ENCODE data around the gene IL1RAPL1.

The IL1RAPL1 gene

DNA sequence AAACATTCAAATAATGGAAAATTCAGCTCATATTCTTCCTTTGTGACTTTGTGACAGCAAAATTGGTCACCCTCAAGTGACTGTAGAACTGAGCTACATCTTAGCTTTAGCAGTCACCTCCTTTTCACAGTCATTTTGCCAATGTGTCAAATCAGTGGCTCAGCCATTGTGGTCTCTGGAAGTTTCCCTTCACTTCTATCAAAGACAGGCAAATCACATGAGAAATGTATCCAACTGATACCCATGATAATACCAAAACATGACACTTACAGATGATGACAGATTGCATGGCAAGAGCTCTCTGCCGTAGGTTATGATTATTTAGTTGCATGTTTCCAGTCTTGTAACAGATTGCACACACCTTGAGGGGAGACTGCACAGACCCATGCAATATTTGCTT is 1078.3 kb downstream of the IL1RAPL1 start:
- no peaks in the 10 kb centered on the region for H3K9me3 ChIP-seq (ENCODE audit: insufficient read depth, low read depth, low read length)
- H3K36me3 ChIP-seq (ENCODE audit: insufficient read depth, low read depth, low read length) = no peaks in the 10 kb centered on the region
- no peak overlapping the region for H3K27ac ChIP-seq (ENCODE audit: low read length)
- H3K4me1 ChIP-seq (ENCODE audit: insufficient read depth, low read length) = no peaks in the 10 kb centered on the region
- H3K27me3 ChIP-seq (ENCODE audit: insufficient read depth, low read length) = no peaks in the 10 kb centered on the region
- H3K4me3 ChIP-seq (ENCODE audit: low read length) = no peak overlapping the region
- H3K9ac ChIP-seq (ENCODE audit: low read depth, low read length) = no peak overlapping the region

DNA sequence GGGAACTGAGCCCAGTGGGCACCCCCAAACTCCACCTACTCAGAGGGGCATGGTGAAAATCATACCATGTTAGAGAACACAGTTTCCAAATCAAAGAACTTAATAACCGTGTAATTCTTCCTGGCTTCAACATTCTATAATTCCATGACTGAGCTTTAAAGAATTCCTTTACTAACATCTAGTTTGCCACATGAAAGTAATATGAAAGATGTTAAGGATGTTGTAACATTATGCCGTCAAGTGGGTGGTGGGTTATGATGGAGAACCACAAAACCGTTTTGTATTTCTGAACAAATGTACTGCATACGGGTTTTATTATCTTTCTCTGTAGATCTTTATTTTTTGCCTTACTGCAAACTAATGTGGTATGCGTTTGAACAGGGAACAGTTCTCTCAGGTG is 1079.1 kb downstream of the IL1RAPL1 start:
- Histone ChIP-seq H3K9me3 (ENCODE audit: insufficient read depth, low read depth, low read length) (no peaks in the 10 kb centered on the region), H3K4me3 (ENCODE audit: low read length) (no peak overlapping the region), H3K9ac (ENCODE audit: low read depth, low read length) (no peak overlapping the region), H3K36me3 (ENCODE audit: insufficient read depth, low read depth, low read length) (no peaks in the 10 kb centered on the region), H3K4me1 (ENCODE audit: insufficient read depth, low read length) (no peaks in the 10 kb centered on the region), H3K27me3 (ENCODE audit: insufficient read depth, low read length) (no peaks in the 10 kb centered on the region), H3K27ac (ENCODE audit: low read length) (no peak overlapping the region)

DNA sequence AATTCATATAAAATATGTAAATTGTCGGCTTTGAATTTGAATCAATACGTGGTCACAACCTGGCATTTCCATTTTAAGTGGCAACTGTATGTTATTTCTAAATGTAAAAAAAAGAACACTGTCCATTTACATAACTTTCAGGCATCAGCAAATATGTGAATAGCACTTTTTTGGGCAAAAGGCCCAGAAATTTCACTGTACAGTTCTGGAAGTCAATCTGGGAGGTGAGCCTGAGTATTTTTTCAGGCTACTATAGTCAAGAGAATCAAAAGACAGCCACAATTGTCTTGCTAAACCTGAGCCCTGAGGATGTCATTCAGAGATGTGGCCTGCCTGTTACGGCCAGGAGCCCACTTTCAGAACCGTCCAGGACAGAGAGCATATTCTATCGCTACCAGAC is 1084.2 kb downstream of the IL1RAPL1 start:
- Histone ChIP-seq H3K9ac (ENCODE audit: low read depth, low read length) (no peak overlapping the region), H3K4me1 (ENCODE audit: insufficient read depth, low read length) (no peaks in the 10 kb centered on the region), H3K36me3 (ENCODE audit: insufficient read depth, low read depth, low read length) (no peaks in the 10 kb centered on the region), H3K27ac (ENCODE audit: low read length) (no peak overlapping the region), H3K9me3 (ENCODE audit: insufficient read depth, low read depth, low read length) (no peaks in the 10 kb centered on the region), H3K4me3 (ENCODE audit: low read length) (no peak overlapping the region), H3K27me3 (ENCODE audit: insufficient read depth, low read length) (no peaks in the 10 kb centered on the region)

DNA sequence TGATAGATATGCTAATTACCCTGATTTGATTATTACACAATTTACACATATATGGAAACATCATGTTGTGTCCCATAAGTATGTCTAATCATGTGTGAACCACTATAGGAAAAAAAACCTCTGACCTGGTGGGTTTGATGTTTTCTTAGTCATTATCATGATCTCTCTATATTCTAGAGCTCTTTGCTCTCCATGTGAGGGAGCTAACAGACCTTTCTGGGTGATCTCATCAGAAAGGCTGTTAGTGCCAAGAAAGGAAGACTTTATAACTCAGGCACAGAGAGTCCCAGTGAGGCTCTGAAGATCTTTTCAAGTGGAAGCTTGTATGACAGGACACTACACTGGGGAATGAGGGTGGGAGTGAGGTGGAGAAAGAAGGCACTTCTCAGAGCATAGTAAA is 1100.4 kb downstream of the IL1RAPL1 start:
- Histone ChIP-seq H3K36me3 (ENCODE audit: insufficient read depth, low read depth, low read length) (no peaks in the 10 kb centered on the region), H3K9me3 (ENCODE audit: insufficient read depth, low read depth, low read length) (no peaks in the 10 kb centered on the region), H3K27ac (ENCODE audit: low read length) (no peak overlapping the region), H3K27me3 (ENCODE audit: insufficient read depth, low read length) (no peaks in the 10 kb centered on the region), H3K4me3 (ENCODE audit: low read length) (no peak overlapping the region), H3K4me1 (ENCODE audit: insufficient read depth, low read length) (no peaks in the 10 kb centered on the region), H3K9ac (ENCODE audit: low read depth, low read length) (no peak overlapping the region)

DNA sequence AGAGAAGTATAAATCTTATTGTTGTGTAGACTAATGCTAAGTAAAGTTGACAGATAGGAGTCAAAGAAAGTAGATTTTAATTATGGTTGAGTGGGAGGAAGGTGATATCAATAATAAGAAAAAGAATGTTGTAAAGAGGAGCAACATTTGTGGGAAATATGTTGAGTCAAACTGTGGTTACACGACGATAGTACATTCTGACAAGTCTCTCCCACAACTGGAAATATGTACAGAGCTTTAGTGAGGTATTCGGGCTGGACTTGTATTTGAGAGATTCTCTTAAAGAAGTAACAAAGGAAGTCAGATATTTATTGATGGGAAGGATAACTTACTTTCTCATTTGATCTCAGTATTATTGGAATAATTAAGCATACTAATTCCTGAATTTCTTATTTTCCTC is 1102.8 kb downstream of the IL1RAPL1 start:
- no peak overlapping the region for H3K27ac ChIP-seq (ENCODE audit: low read length)
- H3K36me3 ChIP-seq (ENCODE audit: insufficient read depth, low read depth, low read length) = no peaks in the 10 kb centered on the region
- no peak overlapping the region for H3K9ac ChIP-seq (ENCODE audit: low read depth, low read length)
- no peaks in the 10 kb centered on the region for H3K4me1 ChIP-seq (ENCODE audit: insufficient read depth, low read length)
- no peak overlapping the region for H3K4me3 ChIP-seq (ENCODE audit: low read length)
- H3K27me3 ChIP-seq (ENCODE audit: insufficient read depth, low read length) = no peaks in the 10 kb centered on the region
- no peaks in the 10 kb centered on the region for H3K9me3 ChIP-seq (ENCODE audit: insufficient read depth, low read depth, low read length)

DNA sequence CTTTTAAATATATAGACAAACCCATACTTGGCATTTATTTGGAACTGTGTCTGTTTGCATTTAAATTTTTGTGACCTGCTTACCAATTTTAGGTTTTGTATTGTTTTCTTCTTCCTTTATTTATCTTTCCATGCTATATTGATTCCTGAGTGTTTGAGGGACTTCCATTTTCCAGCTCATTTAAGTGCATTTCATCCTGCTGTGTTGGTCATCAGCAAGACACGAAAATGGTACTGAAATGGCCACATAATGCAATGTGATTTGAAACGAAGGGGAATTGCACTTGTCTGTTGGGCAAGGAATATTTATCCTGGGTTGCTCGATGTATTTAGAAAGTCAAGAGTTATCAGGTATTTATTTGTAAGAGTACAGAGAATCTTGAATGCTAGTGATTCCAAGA is 1103.8 kb downstream of the IL1RAPL1 start:
- Histone ChIP-seq H3K9ac (ENCODE audit: low read depth, low read length) (no peak overlapping the region), H3K4me3 (ENCODE audit: low read length) (no peak overlapping the region), H3K27ac (ENCODE audit: low read length) (no peak overlapping the region), H3K4me1 (ENCODE audit: insufficient read depth, low read length) (no peaks in the 10 kb centered on the region), H3K9me3 (ENCODE audit: insufficient read depth, low read depth, low read length) (no peaks in the 10 kb centered on the region), H3K36me3 (ENCODE audit: insufficient read depth, low read depth, low read length) (no peaks in the 10 kb centered on the region), H3K27me3 (ENCODE audit: insufficient read depth, low read length) (no peaks in the 10 kb centered on the region)

DNA sequence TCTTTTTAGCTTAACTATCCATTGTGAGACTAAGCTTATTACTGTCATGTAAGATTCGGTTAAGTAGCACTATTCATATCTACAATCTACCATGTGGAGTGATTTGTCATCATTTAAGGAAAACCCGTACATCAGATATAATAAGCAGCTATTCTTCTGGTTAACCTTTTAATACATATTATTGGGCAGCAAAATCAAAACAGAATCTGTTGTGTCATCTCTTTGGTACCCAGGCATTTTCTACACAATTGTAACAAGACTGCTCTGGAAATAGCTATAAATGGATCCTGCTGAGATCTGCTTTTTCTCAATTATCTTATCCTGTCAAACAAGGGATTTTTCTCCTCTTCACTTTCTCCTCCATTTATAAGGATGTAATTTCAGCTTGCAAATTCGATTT is 1106.7 kb downstream of the IL1RAPL1 start:
- no peaks in the 10 kb centered on the region for H3K36me3 ChIP-seq (ENCODE audit: insufficient read depth, low read depth, low read length)
- no peaks in the 10 kb centered on the region for H3K9me3 ChIP-seq (ENCODE audit: insufficient read depth, low read depth, low read length)
- H3K27me3 ChIP-seq (ENCODE audit: insufficient read depth, low read length) = no peaks in the 10 kb centered on the region
- H3K4me3 ChIP-seq (ENCODE audit: low read length) = no peak overlapping the region
- H3K27ac ChIP-seq (ENCODE audit: low read length) = no peak overlapping the region
- H3K4me1 ChIP-seq (ENCODE audit: insufficient read depth, low read length) = no peaks in the 10 kb centered on the region
- H3K9ac ChIP-seq (ENCODE audit: low read depth, low read length) = no peak overlapping the region

DNA sequence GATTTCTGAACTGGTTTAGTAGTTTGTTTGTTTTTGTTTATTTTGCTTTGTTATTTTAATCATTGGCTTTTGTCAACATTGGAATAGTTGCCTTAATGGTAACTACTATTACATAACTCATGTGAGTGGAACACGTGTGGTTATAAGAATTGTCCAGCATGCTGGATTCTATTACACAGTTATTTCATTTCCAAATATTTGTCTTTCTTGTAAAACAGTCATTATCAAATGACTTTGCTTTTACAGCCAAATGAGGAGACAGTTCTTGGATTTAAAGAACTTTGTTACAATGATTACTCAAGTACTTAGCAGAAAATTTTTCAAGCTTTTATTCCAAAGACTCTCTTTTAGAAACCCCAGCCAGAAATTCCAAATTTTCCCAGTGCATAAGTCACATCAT is 1112.0 kb downstream of the IL1RAPL1 start:
- no peaks in the 10 kb centered on the region for H3K36me3 ChIP-seq (ENCODE audit: insufficient read depth, low read depth, low read length)
- H3K4me3 ChIP-seq (ENCODE audit: low read length) = no peak overlapping the region
- H3K27ac ChIP-seq (ENCODE audit: low read length) = no peak overlapping the region
- H3K9ac ChIP-seq (ENCODE audit: low read depth, low read length) = no peak overlapping the region
- H3K4me1 ChIP-seq (ENCODE audit: insufficient read depth, low read length) = no peaks in the 10 kb centered on the region
- H3K27me3 ChIP-seq (ENCODE audit: insufficient read depth, low read length) = no peaks in the 10 kb centered on the region
- no peaks in the 10 kb centered on the region for H3K9me3 ChIP-seq (ENCODE audit: insufficient read depth, low read depth, low read length)

DNA sequence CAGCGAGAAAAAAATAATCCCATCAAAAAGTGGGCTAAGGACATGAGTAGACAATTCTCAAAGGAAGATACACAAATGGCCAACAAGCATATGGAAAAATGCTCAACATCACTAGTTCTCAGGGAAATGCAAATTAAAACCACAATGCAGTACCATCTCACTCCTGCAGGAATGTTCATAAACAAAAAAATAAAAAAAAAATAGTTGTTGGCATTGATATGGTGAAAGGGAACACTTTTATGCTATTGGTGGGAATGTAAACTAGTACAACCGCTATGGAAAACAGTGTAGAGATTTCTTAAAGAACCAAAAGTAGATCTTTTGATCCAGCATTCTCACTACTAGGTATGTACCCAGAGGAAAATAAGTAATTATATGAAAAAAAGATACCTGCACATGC is 1119.8 kb downstream of the IL1RAPL1 start:
- no peak overlapping the region for H3K9ac ChIP-seq (ENCODE audit: low read depth, low read length)
- no peak overlapping the region for H3K27ac ChIP-seq (ENCODE audit: low read length)
- H3K27me3 ChIP-seq (ENCODE audit: insufficient read depth, low read length) = no peaks in the 10 kb centered on the region
- H3K4me3 ChIP-seq (ENCODE audit: low read length) = no peak overlapping the region
- H3K4me1 ChIP-seq (ENCODE audit: insufficient read depth, low read length) = no peaks in the 10 kb centered on the region
- H3K36me3 ChIP-seq (ENCODE audit: insufficient read depth, low read depth, low read length) = no peaks in the 10 kb centered on the region
- no peaks in the 10 kb centered on the region for H3K9me3 ChIP-seq (ENCODE audit: insufficient read depth, low read depth, low read length)

DNA sequence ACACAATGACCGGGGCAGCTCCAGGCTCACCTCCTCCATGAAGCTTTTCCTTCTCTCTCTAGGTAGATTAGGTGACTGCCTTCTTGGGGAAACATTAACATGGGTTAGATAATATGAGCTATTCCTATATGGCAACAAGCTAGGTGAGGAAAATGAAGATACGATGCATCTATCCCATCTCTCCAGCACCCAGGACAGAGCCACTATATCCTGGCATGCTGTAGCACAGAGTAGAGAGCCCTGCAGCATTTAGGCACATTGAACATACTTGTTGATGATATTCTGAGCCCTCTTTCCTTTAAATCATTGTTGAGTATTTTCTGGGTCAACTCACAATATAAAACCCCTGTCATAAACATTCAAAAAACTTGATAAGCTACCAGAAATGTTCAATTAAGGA is 1133.9 kb downstream of the IL1RAPL1 start:
- Histone ChIP-seq H3K4me3 (ENCODE audit: low read length) (no peak overlapping the region), H3K9me3 (ENCODE audit: insufficient read depth, low read depth, low read length) (no peaks in the 10 kb centered on the region), H3K27ac (ENCODE audit: low read length) (no peak overlapping the region), H3K4me1 (ENCODE audit: insufficient read depth, low read length) (no peaks in the 10 kb centered on the region), H3K9ac (ENCODE audit: low read depth, low read length) (no peak overlapping the region), H3K36me3 (ENCODE audit: insufficient read depth, low read depth, low read length) (no peaks in the 10 kb centered on the region), H3K27me3 (ENCODE audit: insufficient read depth, low read length) (no peaks in the 10 kb centered on the region)

DNA sequence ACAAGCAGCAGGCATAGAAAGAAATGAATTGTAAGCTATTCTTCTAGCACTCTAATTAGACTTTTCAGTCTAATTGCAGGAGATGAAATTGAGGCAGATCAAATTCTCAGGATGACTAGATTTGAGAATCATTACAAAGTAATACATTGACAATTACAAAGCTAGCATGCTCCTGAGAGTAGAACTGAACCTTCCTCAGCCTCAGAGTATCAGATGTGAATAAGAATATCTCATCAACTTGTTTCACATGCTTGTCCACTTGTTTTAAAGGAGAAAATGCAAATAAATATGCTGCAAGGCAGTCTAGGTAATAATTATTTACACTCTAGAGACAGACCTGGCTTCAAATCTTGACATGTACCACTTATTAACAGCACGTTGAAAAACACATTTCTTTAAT is 1137.1 kb downstream of the IL1RAPL1 start:
- Histone ChIP-seq H3K36me3 (ENCODE audit: insufficient read depth, low read depth, low read length) (no peaks in the 10 kb centered on the region), H3K4me3 (ENCODE audit: low read length) (no peak overlapping the region), H3K9me3 (ENCODE audit: insufficient read depth, low read depth, low read length) (no peaks in the 10 kb centered on the region), H3K9ac (ENCODE audit: low read depth, low read length) (no peak overlapping the region), H3K4me1 (ENCODE audit: insufficient read depth, low read length) (no peaks in the 10 kb centered on the region), H3K27me3 (ENCODE audit: insufficient read depth, low read length) (no peaks in the 10 kb centered on the region), H3K27ac (ENCODE audit: low read length) (no peak overlapping the region)

DNA sequence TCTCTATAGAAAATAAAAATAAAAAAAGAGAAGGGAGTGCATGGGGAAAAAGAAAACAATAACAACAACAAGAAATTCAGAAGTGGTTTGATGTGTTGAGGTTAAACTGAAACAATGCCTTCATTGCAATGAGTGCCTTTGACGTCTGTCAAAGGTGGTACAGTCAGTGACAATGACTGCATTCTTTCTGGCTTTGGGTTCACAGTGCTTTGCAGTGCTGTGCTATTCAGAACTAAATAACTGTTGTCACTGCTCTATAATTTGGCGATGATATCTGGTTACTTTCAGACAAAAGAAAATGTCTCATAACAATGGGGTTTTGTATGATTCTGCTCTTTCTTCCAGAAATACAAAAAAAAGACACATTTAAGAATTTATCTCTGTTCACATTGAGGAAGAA is 1139.6 kb downstream of the IL1RAPL1 start:
- Histone ChIP-seq H3K27ac (ENCODE audit: low read length) (no peak overlapping the region), H3K9ac (ENCODE audit: low read depth, low read length) (no peak overlapping the region), H3K4me3 (ENCODE audit: low read length) (no peak overlapping the region), H3K9me3 (ENCODE audit: insufficient read depth, low read depth, low read length) (no peaks in the 10 kb centered on the region), H3K27me3 (ENCODE audit: insufficient read depth, low read length) (no peaks in the 10 kb centered on the region), H3K36me3 (ENCODE audit: insufficient read depth, low read depth, low read length) (no peaks in the 10 kb centered on the region), H3K4me1 (ENCODE audit: insufficient read depth, low read length) (no peaks in the 10 kb centered on the region; the same call in 1 of the 2 replicates)

DNA sequence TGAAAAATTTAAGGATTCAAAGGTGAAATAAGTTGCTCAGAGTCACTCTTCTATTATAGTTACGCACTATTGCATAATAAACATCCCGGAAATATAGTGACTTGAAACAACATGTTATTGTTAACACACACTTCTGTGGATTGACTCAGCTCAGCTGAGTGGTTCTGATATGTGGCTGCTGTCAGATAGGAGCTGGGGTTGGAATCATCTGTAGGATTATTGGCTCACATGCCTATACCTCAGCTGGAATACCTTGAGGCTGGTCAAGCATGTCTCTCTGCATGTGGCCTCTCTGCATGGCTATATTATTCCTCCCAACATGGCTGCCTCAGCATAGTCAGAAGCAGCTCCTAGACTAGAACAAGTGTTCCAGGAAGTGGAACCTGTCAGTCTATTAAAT is 1141.4 kb downstream of the IL1RAPL1 start:
- no peaks in the 10 kb centered on the region for H3K27me3 ChIP-seq (ENCODE audit: insufficient read depth, low read length)
- H3K9ac ChIP-seq (ENCODE audit: low read depth, low read length) = no peak overlapping the region
- H3K27ac ChIP-seq (ENCODE audit: low read length) = no peak overlapping the region
- no peaks in the 10 kb centered on the region for H3K36me3 ChIP-seq (ENCODE audit: insufficient read depth, low read depth, low read length)
- H3K9me3 ChIP-seq (ENCODE audit: insufficient read depth, low read depth, low read length) = no peaks in the 10 kb centered on the region
- H3K4me1 ChIP-seq (ENCODE audit: insufficient read depth, low read length) = no peaks in the 10 kb centered on the region; the same call in 1 of the 2 replicates
- H3K4me3 ChIP-seq (ENCODE audit: low read length) = no peak overlapping the region
